Dedifferentiated amniotic fluid mesenchymal stem cell (primary cell): ENCODE results near the gene SLC41A3.

Experiments used
- DNase-seq: peaks from one replicate; pipeline ENCODE4 v3.0.0-alpha.2; 2016; ENCODE audit errors: extremely low spot score

Gene SLC41A3

DNA sequence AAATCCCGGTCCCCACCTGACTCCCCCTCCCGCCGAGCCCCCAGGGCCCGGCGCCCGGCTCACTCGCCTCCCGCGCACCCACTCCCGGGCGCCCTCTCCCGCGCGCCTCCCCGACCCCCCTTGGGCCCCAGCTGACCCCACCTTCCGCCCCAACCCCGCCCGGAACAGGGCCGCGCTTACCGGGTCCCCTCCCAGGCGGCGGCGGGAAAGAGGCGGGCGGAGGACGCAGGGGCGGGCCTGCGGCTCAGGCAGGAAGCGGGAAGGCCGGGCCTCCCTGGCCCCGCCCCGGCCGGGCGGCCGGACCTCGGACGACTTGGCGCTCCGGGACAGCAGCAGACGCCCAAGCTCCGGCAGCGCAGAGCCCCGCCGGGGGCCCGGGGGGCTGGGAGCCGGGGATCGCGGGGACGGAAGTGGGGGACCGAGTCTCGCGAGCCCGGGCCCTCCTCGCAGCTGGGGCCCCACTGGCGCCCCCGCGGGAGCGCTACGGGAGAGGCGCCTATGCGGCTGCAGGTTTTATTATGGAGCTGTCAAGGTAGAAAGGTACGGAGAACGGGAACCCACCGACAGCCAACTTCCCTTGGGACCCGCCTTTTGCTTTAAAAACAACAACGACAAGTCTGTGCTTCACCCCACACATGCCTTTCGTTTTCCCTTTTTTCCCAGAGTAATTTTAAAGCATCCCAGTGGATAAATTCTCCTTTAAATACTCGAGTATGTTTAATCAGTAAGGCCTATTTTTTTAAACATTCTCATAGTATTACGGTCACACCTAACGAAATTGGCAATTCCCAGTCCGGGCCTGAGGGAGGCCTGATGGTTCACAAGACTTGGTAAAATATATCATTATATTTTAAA is at the start of gene SLC41A3:
SLC41A3 (minus strand) TSS at position 212 of the 855 bp plus-strand sequence. CDS start 15,905 bp downstream, outside the sequence.
- DNase-seq = peak; percentile 53

DNA sequence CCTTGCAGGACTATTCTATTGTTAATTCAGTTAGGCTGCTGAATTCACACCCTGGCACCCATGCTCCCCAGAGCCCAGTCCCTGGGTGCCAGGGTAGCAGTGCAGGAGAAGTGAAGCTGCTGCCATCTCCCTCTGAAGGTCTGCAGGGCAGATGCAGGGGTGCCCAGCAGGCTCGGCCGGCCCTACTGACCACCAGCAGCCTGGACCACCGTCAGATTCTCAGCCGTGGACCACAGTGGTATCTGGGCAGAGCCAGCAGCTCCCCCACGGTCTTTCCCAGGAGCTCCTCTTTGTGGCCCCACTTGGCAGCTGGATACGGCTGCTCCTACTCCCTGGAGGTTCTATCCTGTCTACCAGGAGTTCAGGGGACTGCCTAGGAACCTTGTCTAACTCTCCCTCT is 49.7 kb upstream of the SLC41A3 start:
- no peak for DNase-seq

DNA sequence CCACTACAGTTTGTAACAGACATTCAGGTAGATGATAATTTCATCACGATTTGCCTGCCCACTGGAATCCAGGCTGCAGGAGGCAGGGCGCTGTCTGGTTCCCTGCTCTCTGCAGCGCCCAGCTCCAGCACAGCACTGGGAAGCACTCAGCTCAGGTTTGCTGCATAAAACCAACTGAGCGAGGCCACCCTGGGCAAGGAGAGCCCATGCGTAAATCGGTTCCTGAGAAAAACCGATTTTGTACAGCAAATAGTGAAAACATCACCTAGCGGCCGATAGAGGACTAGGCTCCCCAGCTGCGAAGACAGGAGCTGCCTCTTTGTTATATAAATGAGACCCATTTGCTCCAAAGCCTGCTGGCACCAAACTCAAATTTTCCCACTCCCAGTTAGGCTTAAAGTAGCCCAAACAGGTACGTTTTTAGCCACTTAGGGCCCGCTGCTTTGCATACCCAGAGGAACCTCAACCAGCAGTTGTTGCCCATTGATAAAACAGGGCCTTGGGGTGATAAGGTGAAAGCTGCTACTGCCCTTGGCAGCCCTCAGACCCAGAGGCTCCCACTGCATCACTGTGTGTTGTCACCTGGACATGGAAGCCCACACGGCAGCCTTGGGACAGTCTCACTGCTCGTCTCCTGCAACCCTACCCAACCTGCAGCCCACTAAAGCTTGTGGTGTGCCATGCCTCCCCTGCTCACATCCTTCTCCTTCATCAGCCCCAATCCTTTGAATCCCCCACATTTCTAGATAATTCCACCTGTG is 49.0 kb upstream of the SLC41A3 start:
- no peak for DNase-seq

DNA sequence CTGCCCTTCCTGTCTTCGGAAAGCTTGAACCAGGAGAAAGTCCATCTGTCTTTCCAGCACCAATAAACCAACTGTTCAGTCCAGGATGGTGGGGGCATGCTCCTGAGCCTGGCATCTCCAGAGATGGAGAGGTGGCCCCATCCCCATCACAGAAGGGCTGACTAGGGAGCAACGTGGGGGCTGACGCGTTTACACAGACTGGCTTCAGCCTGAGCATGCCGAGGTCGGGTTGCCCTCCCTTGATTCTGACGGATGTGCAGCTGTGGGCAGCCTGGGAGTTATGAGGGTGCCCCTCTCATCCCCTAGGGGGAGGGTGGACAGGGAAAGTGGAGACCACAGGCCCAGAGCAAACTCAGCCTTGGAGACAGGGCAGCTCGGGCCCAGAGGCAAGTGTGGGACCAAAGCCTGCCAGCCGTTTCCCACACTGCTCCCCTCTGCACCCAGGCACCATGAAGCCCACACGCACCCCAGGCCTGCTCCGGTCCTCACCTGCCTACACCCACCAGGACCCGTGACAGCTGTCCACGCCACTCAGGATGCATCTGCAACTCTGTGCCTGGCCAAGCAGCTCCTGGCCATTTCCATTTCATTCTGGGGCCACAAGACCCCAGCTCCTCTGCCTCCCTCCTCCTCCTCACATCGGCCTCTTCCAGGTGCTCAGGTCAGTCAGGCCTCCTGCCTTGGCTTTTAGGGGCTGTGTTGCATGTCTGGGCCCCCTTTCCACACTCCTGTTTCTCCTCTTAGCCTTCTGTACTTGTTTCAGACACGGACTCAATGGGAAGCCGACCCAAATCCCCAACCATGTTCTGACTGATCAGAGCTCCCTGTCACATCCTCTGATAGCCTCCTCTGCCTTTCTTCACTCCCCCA is 48.2 kb upstream of the SLC41A3 start:
- no peak for DNase-seq

DNA sequence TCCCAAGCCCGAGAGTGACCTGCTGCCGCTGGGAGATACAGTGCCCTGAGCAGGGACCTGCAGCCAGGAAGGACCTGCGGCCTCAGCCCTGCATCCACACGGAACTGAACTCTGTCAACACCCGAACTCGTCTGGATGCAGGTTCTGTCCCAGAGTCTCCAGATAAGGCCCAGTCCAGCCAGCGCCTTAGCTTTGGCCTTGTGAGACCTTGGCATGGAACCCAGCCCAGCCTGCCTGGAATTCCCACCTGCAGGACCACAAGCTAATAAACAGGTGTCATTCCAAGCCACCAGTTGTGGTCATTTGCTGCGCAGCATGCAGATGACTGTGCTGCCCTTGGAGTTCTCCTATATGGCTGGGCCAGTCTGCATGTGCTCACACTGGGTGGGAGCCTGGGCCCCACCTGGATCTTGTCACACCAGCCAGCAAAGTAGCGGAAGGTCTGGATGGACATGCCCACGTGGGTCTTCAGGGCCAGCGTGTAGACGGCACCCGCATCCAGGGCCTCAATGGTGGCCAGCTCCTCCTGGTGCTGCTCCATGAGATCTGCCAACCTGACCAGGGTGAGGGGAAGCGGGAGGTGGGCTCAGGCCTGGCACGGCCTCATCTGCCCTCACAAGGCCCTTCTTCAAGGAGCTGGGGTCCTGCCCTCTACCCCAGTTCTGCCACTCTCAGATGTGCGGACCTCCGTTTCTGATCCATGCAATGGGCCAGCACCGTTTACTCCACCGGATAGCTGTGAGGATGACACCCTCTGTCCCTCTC is 47.2 kb upstream of the SLC41A3 start:
- DNase-seq = no peak

DNA sequence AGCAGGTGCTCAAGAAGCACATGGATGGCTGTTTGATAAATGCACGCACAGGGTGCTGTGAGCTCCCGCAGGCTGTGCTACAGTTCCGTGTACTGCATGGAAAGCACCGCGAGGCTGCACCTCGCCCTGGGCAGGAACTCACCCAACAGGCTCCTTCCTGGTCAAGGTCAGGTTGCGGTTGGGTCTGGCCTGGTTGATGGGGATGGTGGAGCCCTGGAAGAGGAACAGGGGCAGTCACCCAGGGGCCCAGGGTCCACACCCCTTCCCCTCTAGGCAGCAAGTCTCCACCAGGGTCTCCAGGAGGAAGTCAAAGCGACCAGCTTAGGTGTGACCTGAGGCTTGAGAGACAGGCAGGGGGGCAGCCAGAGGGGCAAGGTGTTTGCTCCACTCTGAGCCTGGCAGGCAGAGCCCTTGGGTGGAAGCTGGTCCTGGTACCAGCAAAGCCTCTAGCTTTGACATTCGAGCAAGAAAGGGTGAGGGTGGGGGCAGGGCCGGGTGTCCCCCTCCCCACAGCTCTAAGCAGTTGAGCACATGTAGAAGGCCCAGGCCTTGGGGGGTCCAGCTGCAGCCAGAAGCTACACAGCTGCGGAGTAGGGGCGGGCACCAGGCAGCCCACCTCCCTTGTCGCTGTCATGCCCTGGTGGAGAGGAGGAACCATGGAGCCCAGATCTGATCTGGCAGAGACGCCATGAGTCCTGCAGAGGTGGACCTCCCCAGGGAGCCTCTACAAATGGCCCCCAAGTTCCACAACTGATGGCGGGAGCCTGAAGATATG is 46.3 kb upstream of the SLC41A3 start:
- no peak for DNase-seq

DNA sequence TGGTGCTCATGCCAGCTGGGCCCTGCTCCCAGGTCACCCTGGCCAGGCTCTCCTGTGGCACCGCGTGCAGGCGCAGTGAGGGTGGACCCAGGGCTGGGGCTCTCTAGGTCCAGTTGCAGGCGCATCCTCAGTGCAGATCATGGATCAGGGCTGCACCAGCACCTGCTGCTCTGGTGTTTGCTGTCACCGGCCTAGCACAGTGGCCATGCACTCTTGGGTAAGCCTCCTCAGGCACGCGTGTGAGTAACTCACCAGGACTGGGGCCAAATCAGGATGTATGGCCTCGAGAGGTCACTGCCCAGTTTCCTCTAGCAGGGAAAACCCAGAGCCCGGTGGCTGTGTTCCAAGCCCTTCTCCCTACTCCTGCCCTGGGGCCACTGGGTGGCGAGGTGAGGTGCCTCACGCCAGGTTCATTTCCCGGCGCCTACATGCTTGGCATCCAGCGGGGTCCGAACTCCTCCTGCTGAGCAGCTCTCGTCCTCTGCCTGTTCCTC is 45.5 kb upstream of the SLC41A3 start:
- DNase-seq = no peak

DNA sequence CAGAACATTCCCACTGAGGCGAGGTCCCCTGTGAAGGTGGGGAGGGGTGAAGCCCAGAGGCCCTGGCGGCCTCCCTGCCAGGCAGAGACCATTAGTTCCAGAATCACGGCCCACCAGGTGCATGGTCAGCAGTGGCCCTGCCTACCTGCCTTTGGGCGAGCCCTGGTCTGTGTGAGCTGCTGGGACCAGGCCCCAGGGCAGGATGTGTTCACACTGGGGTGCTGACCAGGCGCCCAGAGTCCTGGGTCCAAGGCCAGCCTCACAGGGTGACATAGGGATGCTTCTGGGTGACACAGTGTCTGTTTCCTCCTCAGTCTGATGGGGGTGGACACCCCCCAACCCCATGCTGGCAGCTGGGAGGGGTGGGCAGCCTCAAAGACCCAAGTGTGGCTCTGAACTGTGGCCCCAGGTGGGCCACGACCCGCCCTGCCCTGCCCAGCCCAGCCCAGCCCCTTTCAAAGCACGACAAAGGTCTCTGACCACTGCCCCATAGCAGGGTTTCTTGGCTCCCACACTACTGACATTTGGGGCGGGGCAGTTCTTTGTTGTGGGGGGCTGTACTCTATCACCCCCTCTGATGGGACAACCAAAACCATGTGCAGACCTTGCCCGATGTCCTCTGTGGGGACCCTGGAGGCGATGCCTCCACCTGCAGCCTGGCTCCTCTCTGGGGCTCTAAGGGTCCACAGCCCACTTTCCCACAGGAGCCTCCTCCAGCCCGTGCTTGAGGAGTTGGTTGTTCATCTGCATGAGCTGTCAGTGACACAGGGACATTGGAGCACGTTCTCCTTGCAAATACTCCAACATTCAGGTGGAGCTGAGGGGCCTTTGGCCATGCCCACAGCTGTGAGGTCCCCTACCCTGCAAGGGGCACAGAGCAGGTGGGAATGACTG is 44.8 kb upstream of the SLC41A3 start:
- DNase-seq = no peak

DNA sequence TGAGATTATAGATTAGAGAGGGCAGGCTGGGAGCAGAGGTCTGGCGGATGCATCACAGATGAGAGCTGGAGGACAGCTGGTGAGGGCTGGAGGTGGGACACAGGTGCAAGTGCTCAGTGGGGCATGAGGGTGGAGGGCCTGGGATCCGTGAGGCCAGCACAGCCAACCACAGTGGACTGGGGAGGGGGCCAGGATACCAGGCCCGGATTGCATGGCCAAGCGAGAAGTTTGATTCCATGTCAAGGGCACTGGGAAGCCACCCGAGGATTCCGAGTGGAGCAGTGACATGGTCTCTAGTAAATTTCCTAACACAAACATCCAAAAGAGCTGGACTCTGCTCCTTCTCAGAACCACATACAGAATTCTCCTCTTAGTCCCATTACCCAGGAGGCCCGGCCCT is 44.0 kb upstream of the SLC41A3 start:
- DNase-seq = no peak

DNA sequence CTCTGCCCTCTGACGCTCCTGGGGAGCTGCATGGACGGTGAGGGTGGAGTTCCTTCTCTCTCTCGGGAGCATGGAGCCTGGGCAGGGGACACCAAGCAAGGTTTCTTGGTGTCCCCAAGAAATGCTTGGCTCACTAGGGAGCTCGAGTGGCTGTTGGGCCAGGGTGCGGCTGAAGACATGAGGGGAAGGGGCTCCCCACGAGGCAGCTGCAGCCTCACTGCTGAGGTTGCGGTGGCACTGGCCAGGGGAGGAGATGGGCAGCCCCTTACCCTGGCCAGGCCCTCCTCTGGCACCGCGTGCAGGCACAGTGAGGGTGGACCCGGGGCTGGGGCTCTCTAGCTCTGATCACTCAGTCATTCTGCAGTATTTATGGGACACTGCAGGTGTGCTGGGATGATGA is 43.5 kb upstream of the SLC41A3 start:
- DNase-seq = no peak

DNA sequence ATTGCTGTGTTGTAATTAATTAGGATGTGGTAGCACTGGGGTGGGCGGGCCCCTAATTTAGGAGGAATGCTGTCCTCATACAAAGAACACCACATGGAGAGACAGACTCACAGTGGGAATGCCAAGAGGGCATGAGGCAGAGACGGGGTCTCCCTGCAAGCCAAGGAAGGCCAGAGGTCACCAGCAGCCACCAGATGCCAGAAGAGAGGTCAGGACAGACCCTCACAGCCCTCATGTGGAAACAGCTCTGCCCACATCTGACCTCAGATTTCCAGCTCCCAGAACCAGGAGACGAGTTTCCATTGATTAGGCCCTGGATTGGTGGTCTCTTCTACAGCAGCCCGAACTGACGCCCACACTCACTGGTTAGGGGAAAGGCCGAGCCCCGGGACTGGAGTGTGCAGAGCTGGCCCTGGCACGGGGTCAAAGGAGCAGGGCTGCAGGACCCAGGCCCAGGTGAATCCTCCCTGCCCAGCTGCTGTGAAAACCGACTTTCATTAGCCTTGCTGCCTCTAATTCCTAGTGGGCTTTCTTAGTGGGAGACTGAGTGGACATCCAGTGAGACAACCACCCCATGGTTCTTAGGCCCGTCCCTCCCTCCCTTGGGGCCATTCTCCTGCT is 43.0 kb upstream of the SLC41A3 start:
- DNase-seq = no peak

DNA sequence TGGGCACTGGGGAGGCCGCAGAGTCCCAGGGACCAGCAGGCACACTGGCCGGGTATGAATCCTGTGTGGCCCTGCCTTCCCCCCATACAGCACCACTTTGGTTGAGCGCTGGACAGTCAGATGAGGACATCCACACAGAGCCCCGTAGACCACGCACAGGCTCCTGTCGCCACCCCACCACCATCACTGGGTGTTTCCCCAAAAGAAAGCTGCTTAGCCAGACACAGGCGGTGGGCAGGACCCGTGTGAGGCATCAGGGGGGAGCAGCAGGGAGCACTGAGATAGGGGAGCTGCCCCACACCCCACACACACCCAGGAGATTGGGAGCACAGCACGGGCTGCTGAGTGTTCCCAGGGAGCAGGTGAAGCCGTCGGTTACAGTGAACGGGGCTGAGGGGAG is 42.4 kb upstream of the SLC41A3 start:
- DNase-seq = no peak

DNA sequence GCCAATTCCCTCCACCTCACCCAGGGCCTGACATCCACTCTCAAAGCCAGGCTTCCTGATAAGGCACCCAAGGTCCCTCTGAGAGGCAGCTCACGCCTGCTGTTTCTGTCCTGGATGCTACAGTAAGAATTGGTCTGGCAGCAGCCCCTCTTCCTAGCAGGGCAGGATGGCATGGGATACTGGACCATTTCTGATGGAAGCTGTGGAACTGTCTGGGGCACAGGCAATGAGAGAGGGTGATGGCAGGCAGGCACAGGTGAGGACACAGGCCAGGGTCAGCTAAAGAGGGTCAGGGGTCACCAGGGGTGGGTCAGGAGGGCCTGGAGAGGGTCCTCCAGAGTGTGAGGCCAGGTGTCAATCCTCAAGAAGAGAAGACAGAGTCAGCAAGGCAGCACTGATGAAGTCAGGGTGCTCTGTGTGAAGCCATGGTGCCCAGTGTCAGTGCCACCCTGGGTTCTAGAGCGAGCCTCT is 41.9 kb upstream of the SLC41A3 start:
- DNase-seq = no peak

DNA sequence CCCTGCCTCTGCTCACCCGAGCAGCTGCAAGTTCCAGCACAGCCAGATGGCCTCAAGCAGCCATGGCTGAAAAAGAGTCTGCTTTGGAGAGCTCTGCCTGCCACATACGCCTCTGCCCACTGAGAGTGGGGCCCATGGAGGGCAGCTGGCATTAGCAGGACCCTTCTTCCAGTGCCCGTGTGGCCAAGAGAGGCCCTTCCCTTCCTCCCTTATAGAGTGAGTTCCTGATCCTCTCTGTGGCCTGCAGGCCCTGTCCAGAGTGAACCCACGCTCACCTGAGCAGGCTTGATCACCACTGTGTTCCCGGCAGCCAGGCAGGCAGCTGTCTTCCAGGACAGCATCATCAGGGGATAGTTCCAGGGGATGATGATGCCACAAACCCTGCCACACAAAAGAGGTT is 41.4 kb upstream of the SLC41A3 start:
- no peak for DNase-seq

DNA sequence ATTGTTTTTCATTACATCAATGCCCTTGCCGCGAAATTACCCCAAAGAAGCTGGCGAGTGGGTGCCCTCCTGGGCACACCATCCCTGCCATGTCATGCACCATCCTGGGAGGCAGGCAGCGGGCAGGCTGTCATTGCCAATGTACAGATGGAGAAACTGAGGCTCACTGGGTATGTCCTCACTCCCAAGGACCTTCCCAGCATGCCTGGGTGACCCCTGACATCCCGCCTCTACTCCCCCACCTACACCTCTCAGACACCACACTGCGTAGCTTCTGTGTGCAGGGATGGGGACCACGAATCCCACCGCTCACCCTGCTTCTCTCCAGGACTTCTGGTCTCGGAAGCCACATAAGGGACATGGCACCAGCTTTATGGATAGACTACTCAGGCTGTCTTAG is 41.0 kb upstream of the SLC41A3 start:
- no peak for DNase-seq

DNA sequence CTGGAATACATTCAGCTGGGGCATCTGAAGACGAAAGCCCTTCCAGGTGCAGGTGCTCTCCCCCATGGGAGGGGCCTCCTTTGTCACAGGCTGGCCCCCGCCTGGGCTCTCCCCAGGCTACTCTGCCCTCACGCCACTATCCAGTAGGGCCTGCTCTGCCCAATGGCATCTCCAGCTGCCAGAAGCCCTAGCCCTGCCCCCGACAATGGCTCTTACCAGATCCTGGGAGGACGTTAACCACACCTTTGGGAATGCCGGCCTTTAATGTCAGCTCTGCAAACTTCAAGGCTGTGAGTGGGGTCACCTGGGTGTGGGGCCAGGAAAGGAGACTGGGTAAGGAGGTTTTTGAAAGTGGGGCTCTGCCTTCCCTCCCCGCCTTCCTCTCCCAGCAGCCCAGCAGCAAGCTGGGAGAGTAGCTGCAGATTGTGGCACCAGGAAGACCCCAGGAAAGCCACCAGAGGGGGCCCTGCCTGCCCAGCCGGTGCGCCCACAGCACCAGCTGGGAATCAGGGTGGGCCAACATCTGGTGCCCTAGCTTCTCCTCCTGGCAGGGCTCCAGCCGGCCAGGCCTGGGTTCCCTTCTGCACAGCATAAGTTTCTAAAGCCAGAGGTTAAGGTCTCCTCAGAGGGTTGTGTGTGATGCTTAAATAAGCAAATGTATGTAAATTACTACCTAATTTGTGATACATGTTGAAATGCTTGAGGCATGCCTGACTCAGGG is 40.4 kb upstream of the SLC41A3 start:
- no peak for DNase-seq

DNA sequence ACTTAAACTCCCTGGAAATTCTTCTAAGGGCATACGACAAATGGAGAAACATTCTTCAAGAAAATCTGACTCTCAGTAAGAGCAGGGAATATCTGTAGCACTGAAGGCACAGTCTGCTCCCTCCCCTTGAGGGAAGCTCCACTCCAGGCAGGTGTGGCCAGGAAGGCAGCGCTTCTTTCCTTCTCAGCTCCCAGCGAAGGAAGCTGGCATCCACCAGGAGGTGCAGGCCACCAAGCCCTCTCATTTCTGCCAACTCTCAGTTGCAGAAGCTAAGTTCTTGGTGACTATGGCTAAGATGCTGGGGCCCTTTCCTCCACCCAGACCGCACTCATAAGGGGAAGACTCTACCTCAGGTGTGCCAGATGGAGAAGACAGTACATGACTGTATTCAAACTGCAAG is 37.7 kb upstream of the SLC41A3 start:
- DNase-seq = no peak

DNA sequence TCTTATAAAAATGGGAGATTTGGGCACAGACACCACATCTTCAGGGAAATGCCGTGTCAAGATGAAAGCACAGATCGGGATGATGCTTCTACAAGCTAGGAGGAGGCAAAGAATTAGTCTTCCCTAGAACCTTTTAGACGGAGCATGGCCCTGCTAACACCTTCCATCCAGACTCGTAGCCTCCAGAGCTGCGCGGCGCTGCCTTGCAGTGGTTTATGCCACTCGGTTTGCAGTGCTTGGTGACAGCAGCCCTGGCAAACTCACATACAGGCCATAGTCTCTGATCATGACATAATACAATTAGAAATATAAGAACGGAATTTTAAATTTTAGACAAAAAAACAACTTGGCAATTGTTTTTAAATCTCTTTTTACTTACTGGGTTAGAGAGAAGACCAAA is 37.1 kb upstream of the SLC41A3 start:
- DNase-seq = no peak
